HG03196 (cell line): ENCODE measurements around the gene NFKBIE.

Experiments
- ATAC-seq: cut with Tn5 transposase; IDR thresholded peaks from one replicate; pipeline ENCODE4 v1.9.1; 2021; ENCODE audit not compliant: unreplicated experiment

NFKBIE gene

GRCh38 chr6:44297063-44298038 lies 32.0 kb upstream of the NFKBIE start:
- no peak for ATAC-seq

DNA sequence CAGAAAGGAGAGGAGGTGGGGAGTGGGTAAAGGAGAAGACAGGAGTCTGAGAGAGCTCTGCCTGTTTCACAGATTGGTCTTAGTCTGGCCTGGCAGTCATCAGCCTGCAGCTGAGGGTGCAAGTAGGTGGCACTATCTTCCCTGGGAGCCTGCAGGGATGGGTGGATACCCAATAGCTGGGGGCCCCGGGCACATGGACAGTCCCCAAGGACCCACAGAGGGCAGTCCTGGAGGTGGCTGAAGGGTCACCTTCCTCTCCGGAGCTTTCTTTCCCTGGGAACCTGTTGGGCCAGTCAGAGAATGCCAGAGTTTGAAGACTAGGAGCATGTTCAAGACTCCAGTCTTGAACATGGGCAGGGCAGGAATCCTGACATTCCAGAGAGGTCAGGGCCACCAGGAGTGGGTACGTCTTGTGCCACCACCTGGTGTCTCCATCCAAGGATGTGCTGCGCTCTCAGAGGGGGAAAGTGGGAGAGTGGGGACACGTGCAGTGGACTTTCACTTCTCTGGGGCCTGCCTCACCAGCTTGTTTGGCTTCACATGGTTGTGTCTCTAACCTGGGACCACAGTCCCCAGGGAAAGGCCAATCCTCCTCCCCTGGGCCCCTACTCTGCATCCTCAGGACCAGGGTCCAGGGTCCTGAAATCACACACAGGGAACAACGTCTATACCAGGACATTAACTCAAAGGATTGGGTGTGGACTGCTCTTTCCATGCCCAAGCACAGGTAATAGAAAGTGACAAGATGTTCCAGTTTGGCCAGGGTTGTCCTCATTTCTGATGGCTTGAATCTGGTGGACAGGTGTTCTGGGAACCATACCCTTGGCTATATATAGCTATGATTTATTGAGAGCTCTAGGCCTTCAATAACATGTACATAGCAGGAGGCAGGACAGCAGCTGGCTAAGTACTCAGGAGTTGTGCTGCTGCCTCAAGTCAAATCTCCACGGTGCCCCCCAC lies 29.8 kb upstream of the NFKBIE start:
- ATAC-seq = no peak

- ATAC-seq = no peak
These were observed 27.5 kb upstream of the NFKBIE start for GRCh38 chr6:44292661-44293365.

DNA sequence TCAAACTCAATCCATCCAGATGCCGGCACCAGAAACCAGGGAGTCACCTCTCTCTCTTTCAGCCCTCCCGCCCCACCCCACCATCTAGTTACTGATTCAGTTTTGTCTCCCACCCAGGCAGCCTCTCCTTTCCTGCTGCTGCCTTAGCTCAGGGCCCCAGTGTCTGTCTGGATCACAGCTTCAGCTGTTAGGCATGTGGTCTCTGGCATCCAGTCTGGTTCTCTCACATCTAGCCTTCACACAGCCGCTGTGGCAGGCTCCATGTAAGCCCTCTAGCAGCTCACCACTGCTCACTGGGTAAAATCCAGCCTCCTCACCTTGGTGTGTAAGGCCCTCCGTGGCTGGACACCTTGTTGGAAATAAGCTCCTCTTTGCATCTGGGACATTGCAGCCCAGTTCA lies 26.5 kb upstream of the NFKBIE start:
- no peak for ATAC-seq

DNA sequence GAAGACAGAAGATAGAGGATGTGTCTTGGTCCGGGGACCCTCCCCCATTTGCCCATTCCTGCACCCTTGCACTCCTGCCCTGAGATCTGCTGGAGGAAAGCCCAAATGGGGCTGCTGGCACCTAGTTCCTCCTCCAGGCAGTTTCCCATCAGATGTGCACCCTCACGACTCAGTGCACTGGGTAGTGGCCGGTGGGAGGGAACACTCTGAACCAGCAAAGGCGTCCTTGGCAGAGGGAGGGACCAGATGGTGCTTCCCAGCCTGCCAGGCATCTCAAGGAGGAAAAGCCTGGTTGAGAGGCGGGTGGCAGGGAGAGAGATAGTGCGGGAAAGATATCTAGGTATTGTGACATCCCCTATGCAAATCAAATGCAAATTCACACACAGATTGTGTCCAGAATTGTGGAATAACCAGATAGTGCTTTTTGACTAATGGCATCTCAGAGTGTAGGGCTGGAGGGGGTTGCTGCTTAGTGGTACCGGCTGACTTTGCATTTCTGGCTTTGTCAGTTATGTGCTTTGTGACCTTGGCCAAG lies 24.4 kb upstream of the NFKBIE start:
- no peak for ATAC-seq

GRCh38 chr6:44286747-44287146 lies 21.4 kb upstream of the NFKBIE start:
- ATAC-seq = no peak

DNA sequence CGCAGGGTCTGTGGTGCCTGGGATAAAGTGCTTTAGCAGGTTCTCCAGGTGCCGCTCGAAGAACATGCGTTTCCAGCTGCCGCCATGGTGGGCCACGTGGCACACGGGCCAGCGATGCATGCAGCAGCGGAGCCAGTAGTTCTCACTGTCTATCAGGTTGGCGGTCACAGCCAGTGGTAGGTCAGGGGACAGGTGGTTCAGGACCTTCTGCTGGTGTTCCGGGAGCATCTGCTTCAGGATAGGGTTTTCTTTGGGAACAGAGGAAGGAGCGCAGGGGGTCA lies 20.9 kb upstream of the NFKBIE start:
- no peak for ATAC-seq

DNA sequence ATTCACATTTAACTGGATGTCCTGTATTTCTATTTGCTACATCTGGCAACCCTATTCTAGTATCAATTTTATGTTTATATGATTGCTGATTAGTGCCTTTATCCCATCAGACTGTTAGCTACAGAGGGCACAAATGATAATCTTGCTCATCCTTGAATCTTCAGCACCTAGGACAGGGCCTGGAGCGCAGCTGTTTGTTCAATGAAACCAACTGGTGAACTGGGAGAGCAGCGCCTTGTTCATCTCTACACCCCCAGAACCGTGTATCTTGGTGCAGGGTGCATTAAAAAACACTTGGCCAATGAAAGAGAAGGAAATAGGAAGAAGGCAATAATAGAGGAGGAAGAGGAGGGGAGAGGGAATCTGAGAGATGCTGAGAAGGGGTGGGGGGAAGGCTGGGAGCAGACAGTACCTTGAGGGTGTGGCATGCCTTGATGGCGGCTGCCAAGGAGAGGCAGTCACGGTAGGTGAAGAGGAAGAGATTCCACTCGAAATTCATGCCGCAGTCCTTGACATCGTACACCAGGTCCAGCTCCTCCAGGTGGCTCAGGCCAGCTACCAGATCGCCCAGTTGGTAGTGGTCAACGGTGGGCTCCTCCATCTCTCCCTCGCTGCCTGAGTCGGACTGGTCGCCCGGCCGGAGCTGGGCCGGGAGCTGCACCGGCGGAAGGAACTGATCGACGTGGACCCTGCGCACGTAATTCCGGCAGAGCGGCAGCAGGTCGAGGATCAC lies 20.4 kb upstream of the NFKBIE start:
- no peak for ATAC-seq

DNA sequence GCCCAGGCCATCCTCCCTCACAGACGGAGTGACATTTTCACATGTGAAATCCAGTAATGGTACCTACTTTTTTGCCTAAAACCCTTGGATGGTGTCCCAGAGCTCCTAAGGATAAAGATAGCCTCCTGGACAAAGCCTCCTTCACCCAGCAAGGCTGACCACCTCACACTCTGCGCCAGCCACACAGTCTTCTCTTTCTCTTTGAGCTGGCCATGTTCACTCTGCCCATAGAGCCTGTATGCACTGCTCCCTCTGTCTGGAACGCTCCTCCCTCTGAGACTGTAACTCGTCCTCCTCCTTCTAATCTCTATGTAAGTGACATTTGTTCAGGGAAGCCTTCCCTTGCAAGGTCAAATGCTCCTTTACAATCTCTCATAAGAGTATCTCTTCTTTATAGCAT lies 19.5 kb upstream of the NFKBIE start:
- ATAC-seq = no peak

DNA sequence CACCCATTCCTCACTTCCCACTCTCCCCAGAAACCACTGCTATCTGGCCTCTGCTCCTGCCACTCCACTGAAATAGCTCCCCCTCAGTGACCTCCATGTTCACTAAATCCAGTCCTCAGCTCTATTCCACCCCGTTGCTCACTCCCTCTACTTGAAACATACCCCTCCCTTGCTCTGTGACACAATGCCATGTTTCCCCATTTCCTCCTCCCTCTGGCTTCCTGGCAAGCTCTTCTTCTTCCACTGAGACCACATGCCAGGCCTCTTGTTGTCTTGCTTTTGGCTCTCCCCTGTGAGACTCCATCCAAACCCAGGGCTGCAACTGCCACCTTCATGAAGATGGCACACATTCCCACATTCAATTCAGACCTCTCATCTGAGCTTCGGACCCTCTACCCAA lies 18.8 kb upstream of the NFKBIE start:
- no peak for ATAC-seq

GRCh38 chr6:44278774-44279697 lies 13.7 kb upstream of the NFKBIE start:
- no peak for ATAC-seq

DNA sequence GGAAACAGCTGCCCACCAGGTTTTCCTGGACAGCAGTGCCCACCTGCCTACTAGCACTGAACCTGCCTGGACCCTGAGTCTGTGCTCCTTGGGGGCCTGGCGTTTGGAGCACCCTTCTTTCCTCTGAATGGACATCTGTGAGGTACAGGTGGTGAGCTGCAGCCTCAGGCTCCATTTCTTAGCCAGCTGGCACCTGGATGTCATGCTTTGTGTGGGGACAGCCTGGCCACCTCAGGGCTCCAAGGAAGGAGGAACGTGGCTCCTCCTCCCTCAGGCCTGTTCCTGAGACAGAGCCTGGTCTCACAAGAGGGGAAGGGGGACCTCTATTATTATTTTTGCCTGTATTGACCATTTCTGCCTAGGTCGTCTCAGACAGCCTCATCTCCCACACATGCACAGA lies 13.0 kb upstream of the NFKBIE start:
- no peak for ATAC-seq

GRCh38 chr6:44277763-44278162 lies 12.4 kb upstream of the NFKBIE start:
- ATAC-seq = no peak

DNA sequence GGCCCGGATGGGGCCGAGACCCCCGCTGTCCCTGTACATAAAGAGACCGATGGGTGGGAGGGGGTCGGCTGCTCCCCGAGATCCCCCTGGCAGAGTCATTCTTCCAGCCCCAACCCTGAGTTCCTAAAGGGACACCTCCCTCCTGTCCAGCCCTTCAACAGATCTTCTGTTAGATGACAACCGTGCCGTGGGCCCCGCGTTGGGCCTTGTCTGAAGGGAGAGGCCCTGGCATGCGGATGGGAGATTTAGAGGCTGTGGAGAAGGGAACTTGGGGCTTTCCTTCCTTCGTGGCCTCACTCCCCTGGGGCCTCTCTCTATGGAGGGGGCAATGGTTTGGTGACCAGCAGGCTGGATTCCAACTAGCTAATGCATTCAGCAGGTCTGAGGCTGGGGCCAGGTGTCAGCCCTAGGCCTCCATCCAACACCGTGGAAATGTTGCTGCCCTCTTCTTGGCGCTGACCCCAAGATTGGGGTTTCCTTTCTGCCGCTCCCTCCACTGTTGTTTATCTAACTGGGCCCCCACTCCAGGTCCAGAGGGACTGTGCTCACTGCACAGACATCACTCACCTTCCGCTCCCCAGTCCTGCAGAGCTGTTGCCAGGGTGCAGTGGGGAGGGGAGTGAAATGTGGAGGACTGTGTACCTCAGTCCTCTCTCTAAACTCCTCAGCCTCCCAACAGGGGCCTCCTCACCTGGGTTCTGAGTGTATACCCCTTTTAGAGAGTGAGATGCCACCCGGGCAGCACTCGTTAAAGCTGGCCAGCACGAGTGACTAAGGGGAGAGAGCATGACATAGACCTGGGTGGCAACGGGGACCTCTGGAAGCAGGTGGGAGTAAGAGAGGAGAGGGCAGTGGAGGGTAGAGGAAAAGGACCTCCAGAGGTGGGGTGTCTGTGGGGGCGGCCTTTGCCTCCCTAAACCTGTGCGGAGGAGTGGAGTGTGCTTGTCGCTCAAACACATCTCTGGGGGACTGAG lies 11.6 kb upstream of the NFKBIE start:
- ATAC-seq = no peak

GRCh38 chr6:44275749-44276648 lies 10.6 kb upstream of the NFKBIE start:
- no peak for ATAC-seq

DNA sequence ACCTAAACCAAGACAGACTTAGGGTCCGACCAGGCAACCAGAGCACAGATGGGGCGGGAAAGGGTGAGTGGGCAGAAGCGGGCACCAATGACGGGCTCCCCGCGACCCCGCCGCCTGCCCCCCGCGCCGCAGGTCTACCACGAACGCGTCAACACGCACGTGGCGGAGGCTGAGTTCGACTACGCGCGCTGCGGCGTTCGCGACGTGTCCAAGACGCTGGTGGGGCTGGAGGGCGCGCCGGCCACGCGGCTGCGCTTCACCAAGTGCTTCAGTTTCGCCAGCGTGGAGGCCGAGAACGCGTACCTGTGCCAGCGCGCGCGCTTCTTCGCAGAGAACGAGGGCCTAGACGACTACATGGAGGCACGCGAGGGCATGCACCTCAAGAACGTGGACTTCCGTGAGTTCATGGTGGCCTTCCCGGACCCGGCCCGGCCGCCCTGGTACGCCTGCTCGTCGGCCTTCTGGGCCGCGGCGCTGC lies 10.0 kb upstream of the NFKBIE start:
- ATAC-seq = no peak

DNA sequence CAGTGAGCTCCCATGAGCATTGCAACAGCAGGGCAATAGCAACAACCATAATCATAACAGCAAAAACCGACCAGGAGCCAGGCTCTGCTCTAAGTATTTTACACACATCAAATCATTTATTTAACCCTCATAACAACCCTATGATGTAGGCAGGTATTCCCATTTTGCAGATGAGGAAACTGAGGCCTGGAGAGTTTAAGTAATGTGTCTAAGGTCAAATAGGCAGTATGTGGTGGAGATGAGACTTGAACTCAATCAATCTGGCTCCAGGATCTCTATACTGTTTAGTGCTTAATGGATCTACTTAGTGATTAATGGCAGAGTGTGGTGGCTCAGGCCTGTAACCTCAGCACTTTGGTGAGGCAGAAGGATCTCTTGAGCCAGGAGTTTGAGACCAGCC lies 8.3 kb upstream of the NFKBIE start:
- ATAC-seq = no peak
